Measurements from ENCODE around the gene CCNF. TPM values are rescaled to one million over a fixed set of nuclear protein-coding genes. Genes with fewer than 3 reads are reported as not detected.
"Not testable (repeated sequence)": the region's sequence is repeated elsewhere in the genome, so short reads cannot be mapped to it uniquely, and the experiment has no call there.

Gene CCNF, protein sequence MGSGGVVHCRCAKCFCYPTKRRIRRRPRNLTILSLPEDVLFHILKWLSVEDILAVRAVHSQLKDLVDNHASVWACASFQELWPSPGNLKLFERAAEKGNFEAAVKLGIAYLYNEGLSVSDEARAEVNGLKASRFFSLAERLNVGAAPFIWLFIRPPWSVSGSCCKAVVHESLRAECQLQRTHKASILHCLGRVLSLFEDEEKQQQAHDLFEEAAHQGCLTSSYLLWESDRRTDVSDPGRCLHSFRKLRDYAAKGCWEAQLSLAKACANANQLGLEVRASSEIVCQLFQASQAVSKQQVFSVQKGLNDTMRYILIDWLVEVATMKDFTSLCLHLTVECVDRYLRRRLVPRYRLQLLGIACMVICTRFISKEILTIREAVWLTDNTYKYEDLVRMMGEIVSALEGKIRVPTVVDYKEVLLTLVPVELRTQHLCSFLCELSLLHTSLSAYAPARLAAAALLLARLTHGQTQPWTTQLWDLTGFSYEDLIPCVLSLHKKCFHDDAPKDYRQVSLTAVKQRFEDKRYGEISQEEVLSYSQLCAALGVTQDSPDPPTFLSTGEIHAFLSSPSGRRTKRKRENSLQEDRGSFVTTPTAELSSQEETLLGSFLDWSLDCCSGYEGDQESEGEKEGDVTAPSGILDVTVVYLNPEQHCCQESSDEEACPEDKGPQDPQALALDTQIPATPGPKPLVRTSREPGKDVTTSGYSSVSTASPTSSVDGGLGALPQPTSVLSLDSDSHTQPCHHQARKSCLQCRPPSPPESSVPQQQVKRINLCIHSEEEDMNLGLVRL
- 64.9 and 68.1 TPM in 2 replicates for total RNA-seq (2014; rRNA removed; shearing (Covaris generic))

DNA sequence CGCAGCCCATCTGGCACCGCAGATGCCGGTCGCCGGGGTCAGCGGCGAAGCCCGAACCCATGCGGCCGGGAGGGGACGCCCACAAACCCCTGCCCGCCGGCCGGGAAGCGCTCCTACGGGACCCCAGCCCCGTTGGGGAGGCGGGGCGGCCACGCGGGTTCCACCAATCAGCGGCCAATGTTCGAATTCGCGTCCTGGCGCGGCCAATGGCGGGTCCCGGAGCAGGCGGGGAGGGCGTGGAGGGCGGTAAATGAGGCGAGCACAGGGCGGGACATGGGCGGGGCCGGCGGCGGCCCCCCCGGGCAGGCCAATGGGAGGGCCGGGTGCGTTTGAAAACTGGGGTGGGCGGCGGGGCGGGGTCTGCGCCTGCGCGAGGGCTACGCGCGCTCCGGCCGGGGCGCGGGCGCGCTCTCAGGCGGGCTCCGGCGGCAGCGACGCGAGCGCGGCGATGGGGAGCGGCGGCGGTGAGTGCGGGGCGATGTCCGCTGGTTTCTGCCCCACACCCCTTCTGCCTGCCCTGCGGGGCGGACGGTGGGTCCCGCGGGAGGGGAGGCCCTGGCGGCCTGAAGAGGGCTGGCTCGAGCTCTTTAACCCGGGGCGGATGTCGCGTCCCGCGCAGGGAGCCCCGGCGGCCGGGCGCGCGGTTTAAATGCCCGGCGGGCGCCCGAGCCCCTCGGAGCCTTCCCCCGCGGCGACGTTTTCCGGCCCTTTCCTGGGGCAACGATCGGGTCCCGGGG lies at the start of gene CCNF:
TSS of gene CCNF (plus strand) at position 414 of the 737 bp plus-strand sequence. CDS start at position 449, 35 bp downstream.
- peak; percentile 93 for DNase-seq (ENCODE audit: low spot score)

DNA sequence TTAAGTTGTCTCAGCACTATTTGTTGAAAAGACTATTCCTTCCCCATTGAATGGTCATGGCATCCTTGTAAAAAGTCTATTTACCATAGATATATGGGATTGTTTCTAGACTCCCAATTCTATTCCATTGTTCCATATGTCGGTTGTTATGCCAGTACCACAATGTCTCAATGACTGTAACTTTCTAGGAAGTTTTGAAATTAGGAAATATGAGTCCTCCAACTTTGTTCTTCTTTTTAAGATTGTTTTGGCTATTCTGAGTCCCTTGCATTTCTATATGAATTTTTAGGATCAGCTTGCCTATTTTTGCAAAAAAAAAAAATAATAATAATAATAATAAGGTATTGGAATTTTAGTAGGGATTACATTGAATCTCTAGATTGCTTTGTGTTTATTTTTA lies 45.7 kb upstream of the CCNF start:
- no peak for DNase-seq (ENCODE audit: low spot score)

DNA sequence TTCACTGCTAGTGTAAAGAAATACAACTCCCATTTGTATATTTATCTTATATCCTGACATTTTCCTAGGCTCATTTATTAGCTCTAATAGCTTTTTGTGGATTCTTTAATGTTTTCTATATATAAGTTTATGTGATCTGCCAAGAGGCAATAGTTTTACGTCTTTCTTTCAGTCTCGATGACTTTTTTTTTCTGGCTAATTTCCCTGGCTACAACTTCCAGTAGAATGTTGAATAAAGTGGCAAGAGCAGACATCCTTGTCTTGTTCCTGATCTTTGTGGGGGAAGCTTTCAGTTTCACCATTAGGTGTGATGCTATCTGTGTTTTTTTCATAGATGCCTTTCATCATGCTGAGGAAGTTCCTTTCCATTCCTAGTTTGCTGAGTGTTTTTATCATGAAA lies 44.8 kb upstream of the CCNF start:
- no peak for DNase-seq (ENCODE audit: low spot score)

DNA sequence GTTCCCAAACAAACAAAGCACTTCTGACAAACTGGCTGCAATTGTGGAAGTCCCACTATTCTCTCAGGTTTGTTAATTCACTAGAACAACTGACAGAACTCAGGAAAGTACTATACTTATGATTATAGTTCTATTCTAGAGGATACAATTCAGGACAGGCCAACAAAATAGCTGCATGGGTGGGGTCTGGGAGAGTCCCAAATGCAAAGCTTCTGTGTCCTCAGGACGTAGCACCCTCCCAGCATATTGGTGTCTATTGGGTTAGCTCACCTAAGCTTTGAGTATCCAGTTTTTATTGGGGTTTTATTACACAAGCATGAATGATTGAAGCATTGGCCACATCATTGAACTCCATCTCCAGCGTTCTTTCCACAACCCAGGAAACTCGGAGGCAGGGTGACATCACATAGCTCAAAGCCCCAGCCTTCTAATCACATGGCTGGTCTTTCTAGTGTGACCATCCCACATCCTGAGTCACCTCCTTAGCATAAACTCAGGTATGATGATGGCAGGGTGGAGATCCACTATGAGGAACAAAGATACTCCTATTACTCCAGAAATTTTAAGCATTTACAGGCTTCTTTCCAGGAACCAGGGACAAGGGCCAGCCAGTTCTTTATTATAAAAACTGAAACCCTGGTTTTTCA lies 43.9 kb upstream of the CCNF start:
- peak; percentile 10 for DNase-seq (ENCODE audit: low spot score)

DNA sequence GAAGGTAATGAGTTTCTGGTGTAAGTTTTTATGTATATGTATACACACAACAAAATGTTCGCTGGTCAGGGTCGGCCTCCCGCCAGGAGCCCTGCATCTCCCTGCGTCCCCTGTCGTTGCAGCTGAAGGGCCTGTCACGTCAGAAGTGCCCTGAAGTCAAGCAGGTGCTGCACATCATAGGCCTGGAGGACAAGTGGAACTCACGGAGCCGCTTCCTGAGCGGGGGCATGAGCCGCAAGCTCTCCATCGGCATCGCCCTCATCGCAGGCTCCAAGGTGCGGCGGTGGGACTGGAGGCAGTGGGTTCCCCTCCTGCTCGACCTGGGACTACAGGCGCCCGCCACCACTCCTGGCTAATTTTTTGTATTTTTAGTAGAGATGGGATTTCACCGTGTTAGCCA lies 43.3 kb upstream of the CCNF start:
- not testable (repeated sequence) for DNase-seq (ENCODE audit: low spot score)

DNA sequence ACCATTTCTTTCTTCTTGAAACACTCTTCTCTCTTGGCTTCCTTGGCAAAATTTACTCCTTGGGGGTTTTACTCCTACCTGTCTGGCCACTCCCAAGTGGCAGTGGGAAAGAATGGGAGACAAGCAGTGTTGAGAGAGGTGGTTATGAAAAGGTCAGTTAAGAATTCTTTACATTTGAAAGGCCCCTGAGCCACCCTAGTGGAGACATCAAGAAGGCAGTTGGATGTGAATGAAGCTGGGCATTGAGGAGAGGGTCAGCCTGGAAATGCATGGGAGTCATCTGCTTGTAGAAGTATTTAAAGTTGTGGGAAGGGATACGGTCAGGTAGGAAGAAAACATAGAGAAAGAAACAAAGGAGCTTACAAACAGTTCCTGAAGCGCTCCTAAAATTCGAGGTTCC lies 42.3 kb upstream of the CCNF start:
- peak; percentile 37 for DNase-seq (ENCODE audit: low spot score)

DNA sequence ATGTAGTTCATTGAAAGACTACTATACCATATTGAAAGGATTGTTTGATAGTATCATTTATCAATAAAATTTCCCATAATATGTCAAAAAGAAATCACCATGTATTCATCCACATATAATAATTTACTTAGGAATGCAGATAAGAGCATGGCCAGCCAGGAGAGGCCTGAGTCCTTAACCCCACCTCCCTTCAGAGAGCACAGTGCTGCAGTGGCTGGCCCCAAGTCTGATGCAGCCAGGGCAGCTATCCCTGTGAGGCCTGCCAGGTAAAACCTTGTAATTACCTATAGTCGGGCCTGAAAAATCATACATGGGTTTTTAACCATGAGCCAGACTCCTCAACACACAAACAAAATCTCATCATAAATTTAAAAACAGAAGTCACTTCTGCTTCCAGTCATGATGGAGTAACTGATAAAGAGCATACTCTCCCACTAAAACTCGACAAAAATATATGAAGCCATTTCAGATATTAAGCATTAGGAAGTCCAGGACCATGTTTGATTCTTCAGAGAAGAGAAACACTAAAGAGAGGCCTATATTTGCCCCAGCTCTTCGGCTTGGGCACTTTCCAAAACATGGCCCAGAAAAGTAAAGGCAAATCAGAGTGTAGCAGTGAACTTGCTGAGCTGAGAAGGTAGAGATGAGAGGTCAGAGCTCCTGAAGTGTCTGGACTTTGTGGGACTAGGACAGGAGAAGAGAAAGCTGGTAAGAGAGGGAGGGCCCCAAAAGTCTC lies 40.9 kb upstream of the CCNF start:
- no peak for DNase-seq (ENCODE audit: low spot score)

DNA sequence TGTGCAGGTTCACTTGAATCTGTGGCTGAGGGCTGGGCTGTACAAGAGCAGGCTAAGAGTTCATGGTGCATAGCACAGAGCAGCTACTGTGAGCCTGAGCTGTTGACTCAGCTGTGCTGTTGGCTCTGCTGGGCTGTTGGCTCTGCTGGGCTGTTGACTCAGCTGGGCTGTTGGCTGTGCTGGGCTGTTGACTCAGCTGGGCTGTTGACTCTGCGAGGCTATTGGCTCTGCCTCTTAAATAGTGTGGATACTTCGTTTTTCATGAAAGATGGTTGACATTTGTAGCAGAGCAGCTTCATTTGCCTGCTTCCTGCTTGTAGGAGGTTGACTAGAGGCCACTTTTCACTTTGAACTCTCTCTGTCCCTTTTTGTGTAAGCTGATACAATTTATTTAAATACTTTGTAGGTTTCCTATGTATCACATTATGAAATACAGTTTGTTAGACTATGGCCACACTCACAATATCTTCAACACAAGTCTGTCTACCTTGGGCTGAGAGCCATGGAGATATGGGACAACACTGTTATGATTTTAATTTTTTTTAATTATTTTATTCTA lies 40.3 kb upstream of the CCNF start:
- DNase-seq (ENCODE audit: low spot score) = no peak

DNA sequence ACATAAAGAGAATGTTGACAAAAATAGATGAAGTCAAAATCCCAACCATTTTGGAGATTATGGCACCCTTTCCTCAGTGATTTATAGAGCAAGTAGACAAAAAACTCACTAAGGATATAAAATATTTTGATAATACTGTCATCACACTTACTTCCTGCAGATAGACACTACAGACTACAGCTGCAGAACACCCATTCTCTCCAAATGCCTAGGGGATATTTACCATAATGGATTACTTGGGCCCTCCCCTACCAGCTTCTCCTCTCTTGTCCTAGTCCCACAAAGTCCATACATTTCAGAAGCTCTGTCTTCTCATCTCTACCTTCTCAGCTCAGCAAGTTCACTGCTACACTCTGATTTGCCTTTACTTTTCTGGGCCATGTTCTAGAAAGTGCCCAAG lies 37.2 kb upstream of the CCNF start:
- no peak for DNase-seq (ENCODE audit: low spot score)

DNA sequence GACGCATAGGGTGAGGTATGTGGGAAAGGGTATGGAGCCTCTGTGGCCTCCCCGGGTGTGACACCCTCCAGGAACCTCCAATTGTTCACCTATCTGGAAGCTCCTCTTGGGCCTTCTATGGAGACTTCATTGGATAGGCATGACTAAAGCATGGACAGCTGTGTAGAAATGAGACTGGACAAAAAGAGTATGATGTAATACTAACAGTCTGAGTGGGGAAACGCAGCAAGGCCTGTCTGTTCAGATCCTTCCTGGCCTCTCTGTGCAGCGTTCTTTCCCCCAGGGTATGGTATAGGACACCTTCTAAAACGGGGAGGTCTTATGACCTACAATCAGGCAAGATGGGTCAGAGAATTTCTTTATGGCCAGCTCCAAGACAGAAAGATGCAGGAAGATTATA lies 30.7 kb upstream of the CCNF start:
- no peak for DNase-seq (ENCODE audit: low spot score)

DNA sequence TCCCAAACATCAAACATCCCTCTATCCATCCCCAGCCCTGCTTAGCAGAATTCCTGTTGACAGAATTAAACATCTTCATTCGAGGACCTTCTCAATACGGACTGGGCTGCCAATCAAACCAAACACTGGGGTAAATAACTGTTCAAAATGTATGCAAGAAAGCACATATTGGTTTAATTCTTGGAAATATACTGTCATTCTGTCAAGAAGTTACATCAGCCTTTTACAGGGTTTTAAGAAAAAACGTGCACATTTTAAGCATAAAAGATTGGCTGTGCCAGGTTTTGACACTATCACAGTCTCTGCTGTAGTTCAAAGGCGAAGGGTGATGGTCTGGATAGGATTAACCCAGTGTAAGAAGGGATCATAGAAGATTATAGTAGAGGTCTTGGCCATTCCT lies 25.1 kb upstream of the CCNF start:
- no peak for DNase-seq (ENCODE audit: low spot score)

DNA sequence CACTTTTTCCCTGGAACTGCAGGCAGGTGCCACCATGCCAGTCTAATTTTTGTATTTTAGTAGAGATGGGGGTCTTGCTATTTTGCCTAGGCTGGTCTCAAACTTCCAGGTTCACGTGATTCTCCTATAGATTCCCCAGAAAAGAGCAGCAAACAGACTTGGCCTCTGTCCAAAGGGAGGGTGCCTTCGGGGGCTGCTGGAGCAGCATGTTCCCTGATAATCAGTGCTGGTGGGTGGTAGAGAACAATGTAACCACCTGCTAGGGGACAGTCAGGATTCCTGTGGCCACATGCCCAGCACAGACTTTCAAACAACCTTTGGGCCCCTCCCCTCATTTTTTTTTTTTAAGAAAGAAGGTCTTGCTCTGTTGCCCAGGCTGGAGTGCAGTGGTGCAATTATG lies 14.2 kb upstream of the CCNF start:
- DNase-seq (ENCODE audit: low spot score) = no peak

DNA sequence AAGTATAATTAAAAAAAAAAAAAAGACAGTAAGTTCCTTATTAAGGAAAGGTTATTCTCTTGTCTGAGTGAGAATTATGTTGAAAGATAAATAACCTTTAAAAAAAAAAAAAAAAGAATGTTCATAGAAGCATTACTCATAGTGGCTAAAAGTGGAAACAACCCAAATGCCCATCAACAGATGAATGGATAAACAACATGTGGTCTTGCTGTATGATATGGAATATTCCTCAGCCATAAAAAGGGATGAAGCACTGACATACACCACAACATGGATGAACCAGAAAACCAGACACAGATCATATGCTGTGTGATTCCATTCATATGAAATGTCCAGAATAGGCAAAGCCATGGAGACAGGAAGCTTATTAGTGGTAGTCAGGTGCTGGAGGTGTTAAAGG lies 9.2 kb upstream of the CCNF start:
- no peak for DNase-seq (ENCODE audit: low spot score)

DNA sequence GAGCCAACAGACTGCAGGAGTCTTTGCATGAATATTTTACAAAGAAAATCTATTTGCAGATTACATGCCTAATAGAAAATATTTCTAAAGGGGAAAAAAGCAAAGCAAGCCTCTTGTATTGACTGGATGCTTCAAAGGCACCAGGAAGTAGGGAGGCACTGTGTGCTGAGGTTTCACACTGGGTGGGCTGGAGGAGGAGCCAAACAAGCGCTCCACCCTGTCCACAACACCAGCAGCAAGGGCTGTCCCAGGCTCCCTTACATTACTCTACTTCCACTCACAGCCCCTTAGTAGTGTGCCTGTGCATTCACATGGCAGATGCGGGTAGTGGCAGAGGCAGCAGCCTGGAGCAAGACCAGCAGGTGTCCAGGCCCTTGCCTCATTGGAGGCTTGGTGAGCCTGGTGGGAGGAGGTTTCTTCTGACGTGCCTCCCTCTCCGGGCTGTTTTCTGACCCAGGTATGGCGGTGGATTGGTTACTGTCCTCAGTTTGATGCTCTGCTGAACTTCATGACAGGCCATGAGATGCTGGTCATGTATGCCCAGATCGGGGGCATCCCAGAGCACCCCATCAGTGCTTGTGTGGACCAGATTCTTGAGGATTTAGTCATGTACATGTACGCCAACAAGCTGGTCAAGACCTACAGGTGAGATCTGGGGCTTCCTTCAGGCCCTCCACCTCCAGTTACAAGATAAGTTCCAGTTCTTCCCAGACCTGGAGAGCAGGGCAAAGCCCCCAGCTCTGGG lies 7.0 kb upstream of the CCNF start:
- DNase-seq (ENCODE audit: low spot score) = no peak

DNA sequence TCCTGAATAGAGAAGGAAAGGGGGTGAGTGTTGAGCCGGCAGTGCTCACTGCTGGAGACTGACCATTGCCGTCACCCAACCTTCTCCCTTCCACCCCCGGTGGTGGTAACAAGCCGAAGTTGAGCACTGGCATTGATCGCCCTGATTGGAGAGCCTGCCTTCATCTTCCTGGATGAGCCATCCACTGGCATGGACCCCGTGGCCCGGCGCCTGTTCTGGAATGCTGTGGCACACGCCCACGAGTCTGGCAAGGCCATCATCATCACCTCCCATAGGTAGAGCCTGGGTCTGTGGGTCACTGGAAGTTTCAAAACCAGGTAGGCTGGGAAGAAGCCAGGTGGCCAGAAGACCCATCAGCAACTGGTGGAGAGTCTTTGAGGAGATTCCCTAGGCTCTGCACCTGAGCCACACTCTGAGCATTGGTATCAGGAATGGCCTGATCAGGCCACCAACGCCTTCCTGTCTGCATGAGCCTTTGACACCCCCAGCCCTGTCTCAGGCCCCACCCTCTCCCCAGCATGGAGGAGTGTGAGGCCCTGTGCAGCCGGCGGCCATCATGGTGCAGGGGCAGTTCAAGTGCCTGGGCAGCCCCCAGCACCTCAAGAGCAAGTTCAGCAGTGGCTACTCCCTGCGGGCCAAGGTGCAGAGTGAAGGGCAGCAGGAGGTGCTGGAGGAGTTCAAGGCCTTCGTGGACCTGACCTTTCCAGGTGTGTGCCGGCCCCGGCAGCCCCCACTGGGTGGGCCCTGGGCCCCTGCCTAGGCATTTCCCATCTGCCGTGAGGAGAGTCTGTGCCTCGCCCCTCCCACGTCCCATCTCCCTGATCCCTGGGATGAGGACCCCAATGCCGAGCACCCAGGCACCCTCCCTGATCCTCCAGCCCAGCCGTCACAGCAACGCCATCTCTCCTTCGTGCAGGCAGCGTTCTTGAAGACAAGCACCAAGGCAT lies 4.9 kb upstream of the CCNF start:
- DNase-seq (ENCODE audit: low spot score) = no peak

DNA sequence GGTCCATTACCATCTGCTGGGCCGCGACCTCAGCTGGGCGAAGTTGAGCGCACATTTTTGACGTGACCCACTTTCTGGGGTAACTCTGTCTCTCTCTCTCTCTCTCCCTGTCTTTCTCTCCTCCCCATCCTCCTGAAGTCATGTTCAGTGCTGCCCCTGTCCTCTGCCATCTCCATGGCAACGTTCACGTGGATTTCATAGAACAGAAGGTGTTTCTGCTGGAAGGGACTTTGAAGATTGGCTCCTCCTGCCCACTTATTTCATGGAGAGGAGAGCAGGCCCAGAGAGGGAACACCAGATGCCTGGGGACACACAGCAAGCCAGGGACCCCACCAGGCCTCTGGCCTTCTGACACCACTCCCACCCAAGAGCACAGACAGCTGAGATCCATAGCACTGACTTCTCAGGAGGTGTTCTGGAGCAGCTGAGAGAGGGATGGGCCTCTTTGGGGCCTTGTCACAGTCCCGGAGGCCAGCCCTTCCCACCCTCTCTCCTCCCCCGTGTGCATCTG lies 4.2 kb upstream of the CCNF start:
- DNase-seq (ENCODE audit: low spot score) = no peak

DNA sequence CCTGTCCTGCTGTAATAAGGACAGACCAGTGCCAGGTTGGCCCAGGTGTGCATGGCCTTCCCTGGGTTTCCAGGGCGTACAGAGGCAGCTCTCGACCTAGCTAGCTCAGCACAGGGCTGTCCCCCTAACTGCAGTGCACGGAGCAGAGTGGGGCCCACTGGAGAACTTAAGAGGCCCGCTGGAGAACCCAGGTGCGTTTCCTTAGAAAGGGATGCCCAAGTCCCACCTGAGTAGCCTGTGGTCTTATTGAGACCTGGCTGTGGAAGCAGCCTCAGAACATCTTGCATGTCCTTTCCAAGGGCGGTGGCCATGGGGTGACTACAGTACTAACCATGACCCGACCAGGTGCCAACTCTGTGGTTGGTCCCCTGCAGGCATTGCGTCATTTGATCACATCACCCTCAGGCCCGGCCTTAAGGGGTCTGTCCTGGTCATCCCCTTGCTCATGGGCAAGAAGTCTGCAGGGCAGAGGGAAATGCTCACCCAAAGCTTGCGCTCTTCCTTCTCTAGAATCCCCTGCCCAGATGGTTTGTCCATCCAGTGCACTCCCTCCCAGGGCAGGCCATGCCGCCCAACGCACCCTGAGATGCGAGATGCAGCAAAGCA lies 3.3 kb upstream of the CCNF start:
- no peak for DNase-seq (ENCODE audit: low spot score)

DNA sequence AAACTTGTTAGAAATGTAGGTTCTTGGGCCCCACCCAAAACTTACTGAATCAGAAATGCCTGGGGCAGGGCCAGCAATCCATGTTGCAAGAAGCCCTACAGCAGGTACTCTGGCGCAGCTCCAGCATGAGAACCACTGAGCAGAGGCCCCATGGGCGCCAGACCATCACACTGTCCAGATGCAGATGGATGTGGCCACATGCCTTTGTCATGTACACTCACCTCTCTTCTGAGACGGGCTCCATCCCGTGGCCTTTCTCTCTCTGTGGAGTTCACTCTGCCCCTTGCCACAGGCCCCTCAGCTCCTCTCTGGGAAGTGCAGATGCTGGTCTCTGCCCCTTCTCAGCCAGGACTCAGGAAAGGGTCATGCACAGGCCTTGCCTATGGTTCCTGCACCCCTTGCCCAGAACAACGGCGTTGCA lies 2.3 kb upstream of the CCNF start:
- DNase-seq (ENCODE audit: low spot score) = no peak

Measured in HT-29 (cell line).